Neural progenitor cell (in vitro differentiated cells): ENCODE data around the gene EPB41. TPM values are rescaled to one million over a fixed set of nuclear protein-coding genes. Genes with fewer than 3 reads are reported as not detected.

Experiments used
- DNase-seq: peaks from one replicate; pipeline ENCODE4 v3.0.0-alpha.2; 2016; ENCODE audit warnings: low spot score
- H2AFZ ChIP-seq: fragments of 200-600 bp; sonication (generic); replicated peaks from 2 replicates; pipeline ENCODE4 v1.6.1; 2016; ENCODE audit warnings: antibody characterized with exemption
- H3F3A ChIP-seq: fragments of 200-600 bp; sonication (generic); 2 replicates; pipeline ENCODE4 v1.6.1; 2016; ENCODE audit warnings: antibody characterized with exemption, low read depth
- H3K27ac ChIP-seq: fragments of 200-600 bp; sonication (generic); 2 replicates; pipeline ENCODE4 v1.5.1; 2016; ENCODE audit warnings: mild to moderate bottlenecking
- H3K27me3 ChIP-seq: fragments of 200-600 bp; sonication (generic); 2 replicates; pipeline ENCODE4 v1.6.1; 2016; ENCODE audit warnings: mild to moderate bottlenecking, moderate library complexity
- H3K36me3 ChIP-seq: fragments of 200-600 bp; sonication (generic); 2 replicates; pipeline ENCODE4 v1.5.1; 2016
- H3K4me1 ChIP-seq: fragments of 200-600 bp; sonication (generic); 2 replicates; pipeline ENCODE4 v1.6.1; 2016; ENCODE audit warnings: mixed run types
- H3K4me2 ChIP-seq: fragments of 200-600 bp; sonication (generic); 2 replicates; pipeline ENCODE4 v1.6.1; 2016
- H3K4me3 ChIP-seq: fragments of 200-600 bp; sonication (generic); 2 replicates; pipeline ENCODE4 v1.5.1; 2016
- H3K79me2 ChIP-seq: fragments of 200-600 bp; sonication (generic); 2 replicates; pipeline ENCODE4 v1.6.1; 2016; ENCODE audit warnings: low read depth
- H3K9ac ChIP-seq: fragments of 200-600 bp; sonication (generic); 2 replicates; pipeline ENCODE4 v1.6.1; 2016
- H3K9me3 ChIP-seq: fragments of 200-600 bp; sonication (generic); 2 replicates; pipeline ENCODE4 v1.5.1; 2016; ENCODE audit warnings: low read depth
- H4K20me1 ChIP-seq: fragments of 200-600 bp; sonication (generic); 2 replicates; pipeline ENCODE4 v1.6.1; 2016; ENCODE audit warnings: low read depth
- H3K27ac Mint-ChIP-seq: 3 replicates; pipeline ENCODE4 v1.8.0; 2021; ENCODE audit warnings: mixed read lengths
- H3K27me3 Mint-ChIP-seq: 2 replicates; pipeline ENCODE4 v1.8.0; 2022; ENCODE audit warnings: low read depth, mild to moderate bottlenecking, inconsistent platforms, moderate library complexity, mixed read lengths; ENCODE audit not compliant: insufficient read depth
- H3K36me3 Mint-ChIP-seq: 3 replicates; pipeline ENCODE4 v1.8.0; 2021; ENCODE audit warnings: mixed read lengths
- H3K4me1 Mint-ChIP-seq: 3 replicates; pipeline ENCODE4 v1.8.0; 2021; ENCODE audit warnings: mixed read lengths
- H3K4me3 Mint-ChIP-seq: 3 replicates; pipeline ENCODE4 v1.8.0; 2021; ENCODE audit warnings: mild to moderate bottlenecking, moderate library complexity, mixed read lengths
- H3K9me3 Mint-ChIP-seq: 3 replicates; pipeline ENCODE4 v1.8.0; 2020; ENCODE audit warnings: mixed read lengths
- EZH2 ChIP-seq: fragments of 200-600 bp; sonication (generic); IDR thresholded peaks from 2 replicates; pipeline ENCODE4 v1.6.1; 2017; ENCODE audit warnings: antibody characterized with exemption, mild to moderate bottlenecking, moderate library complexity
- EZH2phosphoT487 ChIP-seq: fragments of 200-600 bp; sonication (generic); IDR thresholded peaks from 2 replicates; pipeline ENCODE4 v1.6.1; 2017; ENCODE audit warnings: antibody characterized with exemption
- total RNA-seq: library from RNA; depleted of rRNA; stranded (reverse); fragments of >200 nt; gene quantifications from 2 replicates; pipeline ENCODE4 v1.2.3, GENCODE V29; 2015; ENCODE audit warnings: low replicate concordance
- TF ChIP-seq, protein P1 (sequence below): fragments of 200-600 bp; sonication (generic); IDR thresholded peaks from 2 replicates; pipeline ENCODE4 v1.5.1; 2017; ENCODE audit warnings: antibody characterized with exemption, mild to moderate bottlenecking

Gene EPB41
- total RNA-seq, 1 donor from 2014 or later: 211 TPM

DNA sequence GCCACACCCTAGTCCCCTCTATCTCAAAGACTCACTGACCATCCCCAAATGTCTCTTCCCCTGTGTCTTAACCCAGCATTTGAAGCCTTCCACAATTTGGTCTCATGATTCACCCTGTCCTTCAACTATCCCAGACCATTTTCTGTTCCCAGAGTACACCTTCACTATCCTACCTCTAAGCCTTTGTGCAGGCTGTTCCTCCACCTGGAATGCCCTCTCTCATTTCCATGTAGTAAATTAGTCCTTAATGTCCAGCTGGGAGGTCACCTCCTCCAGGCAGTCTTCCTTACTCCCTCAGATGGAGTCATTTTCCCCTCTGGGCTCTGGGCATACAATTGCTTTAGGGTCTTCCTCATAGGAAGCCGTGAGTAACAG is 31.1 kb upstream of the EPB41 start:
- Histone ChIP-seq H2AFZ (no peak overlapping the region), H3K4me1 (peaks cover 26% of the 10 kb centered on the region), H3F3A (peaks cover 29% of the 10 kb centered on the region), H4K20me1 (no peaks in the 10 kb centered on the region), H3K27ac (no peak overlapping the region), H3K4me3 (no peak overlapping the region), H3K36me3 (no peaks in the 10 kb centered on the region), H3K4me2 (no peak overlapping the region), H3K27me3 (peaks cover 18% of the 10 kb centered on the region), H3K79me2 (no peaks in the 10 kb centered on the region), H3K9me3 (no peaks in the 10 kb centered on the region), H3K9ac (no peak overlapping the region)
- H3K4me1 Mint-ChIP-seq: peaks cover 29% of the 10 kb centered on the region
- DNase-seq: no peak
- no peaks in the 10 kb centered on the region for H3K36me3 Mint-ChIP-seq
- peak overlapping the region; percentile 9 for H3K27ac Mint-ChIP-seq
- H3K4me3 Mint-ChIP-seq: no peak overlapping the region
- H3K9me3 Mint-ChIP-seq: no peaks in the 10 kb centered on the region
- peaks cover 16% of the 10 kb centered on the region for H3K27me3 Mint-ChIP-seq
- no peak for TF ChIP-seq EZH2
- TF ChIP-seq, protein P1, sequence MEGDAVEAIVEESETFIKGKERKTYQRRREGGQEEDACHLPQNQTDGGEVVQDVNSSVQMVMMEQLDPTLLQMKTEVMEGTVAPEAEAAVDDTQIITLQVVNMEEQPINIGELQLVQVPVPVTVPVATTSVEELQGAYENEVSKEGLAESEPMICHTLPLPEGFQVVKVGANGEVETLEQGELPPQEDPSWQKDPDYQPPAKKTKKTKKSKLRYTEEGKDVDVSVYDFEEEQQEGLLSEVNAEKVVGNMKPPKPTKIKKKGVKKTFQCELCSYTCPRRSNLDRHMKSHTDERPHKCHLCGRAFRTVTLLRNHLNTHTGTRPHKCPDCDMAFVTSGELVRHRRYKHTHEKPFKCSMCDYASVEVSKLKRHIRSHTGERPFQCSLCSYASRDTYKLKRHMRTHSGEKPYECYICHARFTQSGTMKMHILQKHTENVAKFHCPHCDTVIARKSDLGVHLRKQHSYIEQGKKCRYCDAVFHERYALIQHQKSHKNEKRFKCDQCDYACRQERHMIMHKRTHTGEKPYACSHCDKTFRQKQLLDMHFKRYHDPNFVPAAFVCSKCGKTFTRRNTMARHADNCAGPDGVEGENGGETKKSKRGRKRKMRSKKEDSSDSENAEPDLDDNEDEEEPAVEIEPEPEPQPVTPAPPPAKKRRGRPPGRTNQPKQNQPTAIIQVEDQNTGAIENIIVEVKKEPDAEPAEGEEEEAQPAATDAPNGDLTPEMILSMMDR: no peak
- TF ChIP-seq EZH2phosphoT487: no peak

DNA sequence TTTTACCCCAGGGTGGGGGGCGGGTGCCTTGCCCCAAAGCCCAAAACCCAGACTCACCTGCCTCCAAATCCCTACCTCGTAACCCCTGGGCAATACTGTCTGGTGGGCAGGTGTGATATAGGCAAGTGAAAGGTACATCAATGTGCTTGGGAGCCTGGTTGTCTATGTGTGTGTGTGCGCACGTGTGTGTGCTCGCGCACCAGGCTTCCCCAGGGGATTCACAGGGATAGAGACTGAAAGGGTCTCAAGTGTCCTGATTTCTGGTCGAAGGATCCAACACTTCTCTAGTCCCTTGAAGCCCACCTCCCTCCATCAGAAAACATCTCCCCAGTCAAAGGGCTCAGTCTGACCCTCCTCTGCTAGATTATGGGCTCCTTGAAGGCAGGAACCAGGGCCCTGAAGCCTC is 28.9 kb upstream of the EPB41 start:
- H3K27ac ChIP-seq: no peak overlapping the region

GRCh38 chr1:28885977-28886730 is 28.2 kb upstream of the EPB41 start:
- peak overlapping the region; percentile 99 for H3K4me2 ChIP-seq

More for the DNA sequence above, 28.9 kb upstream of the EPB41 start:
- no peak for DNase-seq
- peak overlapping the region; percentile 48 for H3K4me3 Mint-ChIP-seq
- H3K36me3 Mint-ChIP-seq: no peaks in the 10 kb centered on the region
- Histone ChIP-seq H3K4me1 (peaks cover 26% of the 10 kb centered on the region), H3K4me3 (no peak overlapping the region), H3K9me3 (no peaks in the 10 kb centered on the region), H3F3A (peaks cover 30% of the 10 kb centered on the region), H3K27me3 (peaks cover 25% of the 10 kb centered on the region), H3K79me2 (no peaks in the 10 kb centered on the region), H2AFZ (no peak overlapping the region), H3K9ac (no peak overlapping the region), H3K36me3 (no peaks in the 10 kb centered on the region), H3K4me2 (no peak overlapping the region), H4K20me1 (no peaks in the 10 kb centered on the region)
- TF ChIP-seq, protein P1: no peak
- TF ChIP-seq EZH2 (no peak), EZH2phosphoT487 (no peak)
- H3K9me3 Mint-ChIP-seq: no peaks in the 10 kb centered on the region
- peaks cover 22% of the 10 kb centered on the region for H3K27me3 Mint-ChIP-seq
- no peak overlapping the region for H3K27ac Mint-ChIP-seq
- peaks cover 29% of the 10 kb centered on the region for H3K4me1 Mint-ChIP-seq

More at GRCh38 chr1:28885977-28886730, 28.2 kb upstream of the EPB41 start:
- Histone ChIP-seq H3K9ac (no peak overlapping the region), H3K27me3 (peaks cover 25% of the 10 kb centered on the region), H3K36me3 (no peaks in the 10 kb centered on the region), H3F3A (peaks cover 30% of the 10 kb centered on the region), H3K4me1 (peaks cover 26% of the 10 kb centered on the region), H3K4me3 (peak overlapping the region; percentile 86), H4K20me1 (no peaks in the 10 kb centered on the region), H3K79me2 (no peaks in the 10 kb centered on the region), H3K27ac (no peak overlapping the region), H3K9me3 (no peaks in the 10 kb centered on the region), H2AFZ (no peak overlapping the region)
- DNase-seq: no peak
- TF ChIP-seq, protein P1: no peak
- TF ChIP-seq EZH2phosphoT487: no peak
- TF ChIP-seq EZH2: no peak
- Mint-ChIP-seq H3K9me3 (no peaks in the 10 kb centered on the region), H3K4me3 (peak overlapping the region; percentile 86), H3K27ac (no peak overlapping the region), H3K27me3 (peaks cover 22% of the 10 kb centered on the region), H3K36me3 (no peaks in the 10 kb centered on the region), H3K4me1 (peaks cover 29% of the 10 kb centered on the region)
